GM21529 (cell line): Measurements from ENCODE around the gene MAP2K7.

Experiments
- ATAC-seq: cut with Tn5 transposase; IDR thresholded peaks from one replicate; pipeline ENCODE4 v1.9.1; 2021; ENCODE audit not compliant: unreplicated experiment

The MAP2K7 gene

GRCh38 chr19:7918615-7919421 lies 15.1 kb downstream of the MAP2K7 start:
- ATAC-seq: no peak

DNA sequence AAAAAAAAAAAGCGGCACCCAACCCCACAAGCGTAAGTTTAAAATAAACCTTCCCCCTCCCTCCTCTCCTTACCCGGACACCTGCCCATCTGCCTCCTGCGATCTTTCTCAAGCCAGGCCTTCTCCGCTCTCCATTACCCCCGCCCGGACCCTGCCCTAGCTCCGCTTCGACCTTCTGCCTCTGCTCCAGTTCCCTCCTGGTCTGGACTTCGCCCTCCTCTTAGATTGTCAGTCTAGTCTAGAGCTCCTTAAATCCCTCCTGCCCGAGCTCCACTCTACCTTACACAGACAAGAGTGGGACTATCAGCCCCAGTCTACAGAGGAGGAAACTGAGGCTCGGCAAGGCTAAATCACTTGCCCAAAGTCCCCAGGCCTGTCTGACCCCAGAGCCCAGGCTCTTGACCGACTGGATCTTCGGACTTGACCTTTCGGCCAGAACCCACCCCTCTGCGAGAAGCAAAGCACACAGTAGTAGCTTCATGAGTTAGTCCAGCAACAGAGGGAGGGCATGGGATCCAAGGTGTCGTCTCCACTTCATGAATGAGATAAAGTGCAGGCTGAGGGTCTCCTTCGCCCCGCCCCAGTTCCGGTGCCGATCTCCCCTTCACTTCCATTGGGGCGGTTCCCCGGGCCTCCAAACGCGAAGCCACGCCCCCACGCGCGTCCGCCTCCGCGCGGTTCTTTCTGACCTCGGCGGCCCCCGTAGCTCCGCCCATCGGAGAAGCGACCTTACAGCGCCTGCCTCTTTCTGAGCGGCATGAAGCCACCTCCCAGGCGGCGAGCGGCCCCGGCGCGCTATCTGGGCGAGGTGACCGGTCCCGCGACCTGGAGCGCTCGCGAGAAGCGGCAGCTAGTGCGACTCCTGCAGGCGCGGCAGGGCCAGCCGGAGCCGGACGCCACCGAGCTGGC lies 16.2 kb downstream of the MAP2K7 start, which contains the start of gene SNAPC2:
Gene SNAPC2 (plus strand): TSS at position 729 of the 909 bp plus-strand sequence. CDS start 29 bp downstream, at position 758.
- peak; percentile 44 for ATAC-seq

- peak; percentile 38 for ATAC-seq
Measured at GRCh38 chr19:7920519-7921301, 17.0 kb downstream of the MAP2K7 start.

GRCh38 chr19:7921302-7921966 lies 17.8 kb downstream of the MAP2K7 start:
- ATAC-seq: no peak

DNA sequence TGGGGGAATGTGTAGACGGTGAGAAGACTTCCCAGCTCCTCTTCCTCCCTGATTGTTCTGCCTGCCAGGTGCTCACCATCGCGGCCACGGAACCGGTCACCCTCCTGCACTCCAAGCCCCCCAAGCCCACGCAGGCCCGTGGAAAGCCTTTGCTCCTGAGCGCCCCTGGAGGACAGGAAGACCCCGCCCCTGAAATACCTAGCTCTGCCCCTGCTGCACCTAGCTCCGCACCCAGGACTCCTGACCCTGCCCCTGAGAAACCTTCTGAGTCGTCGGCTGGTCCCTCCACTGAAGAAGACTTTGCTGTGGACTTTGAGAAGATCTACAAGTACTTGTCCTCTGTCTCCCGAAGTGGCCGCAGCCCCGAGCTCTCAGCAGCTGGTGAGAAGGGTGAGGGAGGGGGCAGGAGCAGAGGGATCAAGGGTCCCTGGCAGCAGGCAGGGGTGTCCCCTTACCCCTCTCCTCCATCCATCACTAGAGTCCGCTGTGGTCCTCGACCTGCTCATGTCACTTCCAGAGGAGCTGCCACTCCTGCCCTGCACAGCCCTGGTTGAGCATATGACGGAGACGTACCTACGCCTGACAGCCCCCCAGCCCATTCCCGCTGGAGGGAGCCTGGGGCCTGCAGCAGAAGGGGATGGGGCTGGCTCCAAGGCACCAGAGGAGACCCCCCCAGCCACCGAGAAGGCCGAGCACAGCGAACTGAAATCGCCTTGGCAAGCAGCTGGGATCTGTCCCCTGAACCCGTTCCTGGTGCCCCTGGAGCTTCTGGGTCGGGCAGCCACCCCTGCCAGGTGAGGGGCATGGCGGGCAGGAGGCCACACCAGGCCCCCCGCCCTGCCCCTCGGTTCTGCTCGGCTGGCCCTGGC lies 18.5 kb downstream of the MAP2K7 start:
- no peak for ATAC-seq

- no peak for ATAC-seq
Measured at GRCh38 chr19:7922836-7923195, 19.1 kb downstream of the MAP2K7 start.

- ATAC-seq: no peak
Measured at GRCh38 chr19:7923295-7924191, 19.9 kb downstream of the MAP2K7 start.

DNA sequence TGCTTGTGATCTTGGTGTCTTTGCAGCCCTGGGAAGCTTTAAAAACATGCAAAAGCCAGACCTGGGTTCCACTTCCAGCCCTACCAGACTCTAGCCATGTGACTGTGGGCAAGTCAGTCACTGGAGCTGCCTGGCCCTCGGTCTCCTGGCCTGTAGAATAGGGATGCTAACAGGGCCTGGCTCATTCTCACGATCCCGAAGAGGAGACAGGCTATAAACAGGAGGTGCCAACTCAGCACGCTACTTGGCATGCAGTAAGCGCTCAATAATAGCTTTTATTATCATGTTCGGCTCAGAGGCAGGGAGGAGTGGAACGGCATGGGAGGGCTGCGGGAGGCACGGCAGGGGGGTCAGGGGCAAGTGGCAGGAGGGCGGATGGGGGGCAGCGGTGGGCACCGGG lies 20.6 kb downstream of the MAP2K7 start:
- no peak for ATAC-seq

- no peak for ATAC-seq
Measured at GRCh38 chr19:7924651-7925170, 21.0 kb downstream of the MAP2K7 start.

DNA sequence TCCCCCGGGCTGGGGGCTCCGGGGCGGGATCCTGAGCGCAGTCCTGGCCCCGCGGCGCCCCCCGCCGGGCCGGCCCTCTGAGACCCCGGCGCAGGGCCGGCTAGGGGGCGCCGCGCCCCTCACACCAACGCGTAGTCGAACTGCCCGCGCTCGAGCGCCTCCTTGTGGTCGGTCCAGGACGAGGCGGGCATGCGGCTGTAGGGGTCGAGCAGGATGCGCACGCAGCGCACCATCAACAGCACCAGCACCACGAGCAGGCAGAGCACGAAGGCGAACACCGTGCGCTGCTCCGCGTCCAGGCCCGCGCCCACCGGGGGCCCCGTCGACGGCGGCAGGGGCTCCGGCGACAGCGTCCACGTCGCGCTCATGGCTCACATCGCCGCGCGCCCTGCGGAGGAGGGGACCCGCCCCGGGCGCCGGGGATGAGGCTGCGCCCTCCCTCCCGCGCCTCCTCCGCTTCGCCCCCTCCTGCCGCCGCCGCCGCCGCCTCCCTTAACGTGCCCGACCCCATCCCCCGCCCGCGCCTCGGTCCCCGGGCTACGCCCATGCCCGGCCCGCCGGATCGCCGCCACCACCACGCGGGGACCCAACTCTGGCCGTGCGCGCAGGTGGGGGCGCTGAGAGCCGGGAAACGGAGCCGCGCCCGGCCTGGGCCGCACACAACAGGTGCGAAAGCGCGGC lies 21.6 kb downstream of the MAP2K7 start:
- no peak for ATAC-seq

GRCh38 chr19:7926021-7926726 lies 22.5 kb downstream of the MAP2K7 start, which contains the start of gene CTXN1:
Gene CTXN1 (minus strand): TSS chr19:7926135. CDS start chr19:7925538, 597 bp downstream.
- no peak for ATAC-seq

DNA sequence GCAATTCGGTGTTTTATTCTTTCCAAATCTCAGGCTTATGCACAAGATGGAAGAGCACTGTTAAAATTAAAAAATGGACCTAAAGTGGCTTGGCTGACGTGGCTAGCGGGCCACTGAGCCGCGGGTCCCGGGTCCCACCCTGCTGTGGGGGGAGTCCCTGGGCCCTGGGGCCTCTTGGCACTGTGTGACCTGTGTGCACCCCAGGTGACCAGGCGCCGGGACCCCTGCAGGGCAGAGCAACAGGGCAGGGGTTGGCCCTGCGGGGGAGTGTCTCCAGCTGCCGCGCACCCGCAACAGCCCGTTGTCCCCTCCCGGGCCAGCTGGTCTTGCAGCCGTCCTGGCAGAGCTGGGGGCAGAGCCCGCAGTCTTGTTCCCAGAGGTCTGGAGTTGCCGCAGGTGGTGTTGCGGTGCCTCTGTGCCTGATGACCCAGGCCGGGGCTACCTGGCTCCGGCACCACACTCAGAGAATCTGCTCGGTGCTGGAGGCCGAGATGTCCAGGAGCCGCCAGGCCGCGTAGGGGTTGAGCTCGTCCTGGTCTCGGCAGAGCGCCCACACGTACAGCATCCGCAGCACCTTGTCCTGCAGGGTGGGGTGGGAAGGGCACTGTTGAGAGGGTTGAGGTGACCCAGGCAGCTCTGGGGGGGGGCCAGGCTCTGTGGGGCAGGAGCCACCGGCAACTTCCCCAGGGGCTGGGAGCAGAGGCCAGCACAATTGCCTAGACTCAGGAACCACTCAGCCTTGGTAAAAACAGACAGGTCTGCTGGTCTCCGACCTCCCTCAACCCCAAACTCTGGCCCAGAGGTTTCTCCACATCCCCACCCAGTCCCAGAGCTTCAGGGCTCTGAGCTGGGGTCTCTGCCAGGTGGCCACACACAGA lies 23.3 kb downstream of the MAP2K7 start:
- no peak for ATAC-seq

GRCh38 chr19:7927605-7928333 lies 24.1 kb downstream of the MAP2K7 start:
- no peak for ATAC-seq

GRCh38 chr19:7928334-7928706 lies 24.6 kb downstream of the MAP2K7 start:
- ATAC-seq: no peak
